ENCODE measurements around the gene PYGB.

The PYGB gene

DNA sequence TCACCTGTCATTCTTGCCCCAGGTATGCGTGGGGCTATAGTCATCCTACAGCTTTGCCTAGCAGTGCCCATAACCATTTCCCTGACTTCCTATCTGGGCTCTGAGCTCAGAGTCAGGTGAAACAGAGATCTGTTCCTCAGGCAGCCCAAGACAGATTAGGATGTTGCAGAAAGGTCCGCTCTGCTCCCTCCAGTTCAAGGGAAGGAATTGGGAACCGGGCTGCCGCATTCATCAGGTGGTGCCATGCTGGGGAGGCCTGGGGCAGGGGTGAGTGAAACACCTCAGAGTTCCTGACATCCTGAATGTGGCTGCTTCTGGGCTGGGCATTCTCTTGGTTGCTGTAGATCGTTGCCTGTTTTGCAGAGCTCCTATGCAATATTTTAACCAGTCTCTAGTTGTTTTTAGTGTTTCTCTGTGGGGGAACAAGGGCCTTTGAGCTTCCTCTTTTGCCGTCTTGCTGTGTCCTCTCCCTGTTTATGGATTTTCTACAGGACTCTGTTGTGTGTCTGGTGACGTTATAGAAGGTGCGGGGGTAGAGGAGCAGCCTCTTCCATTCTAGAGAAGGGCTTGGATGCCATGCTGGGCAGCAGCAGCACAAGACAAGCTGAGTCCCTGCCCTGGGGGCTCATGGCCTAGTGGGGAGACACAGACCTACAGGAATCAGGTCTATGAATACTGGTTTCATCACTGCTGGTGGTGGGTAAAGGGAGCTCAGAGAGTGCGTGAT, 43.2 kb upstream of the PYGB start:
- no peaks in the 10 kb centered on the region for H3K27me3 ChIP-seq (replicated peaks)
- H3K4me3 ChIP-seq (ENCODE audit: low read depth, low read length) = no peak overlapping the region
- H3K27ac ChIP-seq = no peak overlapping the region
- in situ Hi-C loops (cut with HindIII; ENCODE audit: low pct_ligation_motif_present, low sequenced_read_pairs) = no loop called here
- DNase-seq = no peak
- TF ChIP-seq, protein P1, sequence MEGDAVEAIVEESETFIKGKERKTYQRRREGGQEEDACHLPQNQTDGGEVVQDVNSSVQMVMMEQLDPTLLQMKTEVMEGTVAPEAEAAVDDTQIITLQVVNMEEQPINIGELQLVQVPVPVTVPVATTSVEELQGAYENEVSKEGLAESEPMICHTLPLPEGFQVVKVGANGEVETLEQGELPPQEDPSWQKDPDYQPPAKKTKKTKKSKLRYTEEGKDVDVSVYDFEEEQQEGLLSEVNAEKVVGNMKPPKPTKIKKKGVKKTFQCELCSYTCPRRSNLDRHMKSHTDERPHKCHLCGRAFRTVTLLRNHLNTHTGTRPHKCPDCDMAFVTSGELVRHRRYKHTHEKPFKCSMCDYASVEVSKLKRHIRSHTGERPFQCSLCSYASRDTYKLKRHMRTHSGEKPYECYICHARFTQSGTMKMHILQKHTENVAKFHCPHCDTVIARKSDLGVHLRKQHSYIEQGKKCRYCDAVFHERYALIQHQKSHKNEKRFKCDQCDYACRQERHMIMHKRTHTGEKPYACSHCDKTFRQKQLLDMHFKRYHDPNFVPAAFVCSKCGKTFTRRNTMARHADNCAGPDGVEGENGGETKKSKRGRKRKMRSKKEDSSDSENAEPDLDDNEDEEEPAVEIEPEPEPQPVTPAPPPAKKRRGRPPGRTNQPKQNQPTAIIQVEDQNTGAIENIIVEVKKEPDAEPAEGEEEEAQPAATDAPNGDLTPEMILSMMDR (IDR thresholded peaks at IDR 0.05; ENCODE audit: low read depth, low read length, missing control alignments) = no peak
- H3K36me3 ChIP-seq (replicated peaks) = peaks cover 1% of the 10 kb centered on the region

DNA sequence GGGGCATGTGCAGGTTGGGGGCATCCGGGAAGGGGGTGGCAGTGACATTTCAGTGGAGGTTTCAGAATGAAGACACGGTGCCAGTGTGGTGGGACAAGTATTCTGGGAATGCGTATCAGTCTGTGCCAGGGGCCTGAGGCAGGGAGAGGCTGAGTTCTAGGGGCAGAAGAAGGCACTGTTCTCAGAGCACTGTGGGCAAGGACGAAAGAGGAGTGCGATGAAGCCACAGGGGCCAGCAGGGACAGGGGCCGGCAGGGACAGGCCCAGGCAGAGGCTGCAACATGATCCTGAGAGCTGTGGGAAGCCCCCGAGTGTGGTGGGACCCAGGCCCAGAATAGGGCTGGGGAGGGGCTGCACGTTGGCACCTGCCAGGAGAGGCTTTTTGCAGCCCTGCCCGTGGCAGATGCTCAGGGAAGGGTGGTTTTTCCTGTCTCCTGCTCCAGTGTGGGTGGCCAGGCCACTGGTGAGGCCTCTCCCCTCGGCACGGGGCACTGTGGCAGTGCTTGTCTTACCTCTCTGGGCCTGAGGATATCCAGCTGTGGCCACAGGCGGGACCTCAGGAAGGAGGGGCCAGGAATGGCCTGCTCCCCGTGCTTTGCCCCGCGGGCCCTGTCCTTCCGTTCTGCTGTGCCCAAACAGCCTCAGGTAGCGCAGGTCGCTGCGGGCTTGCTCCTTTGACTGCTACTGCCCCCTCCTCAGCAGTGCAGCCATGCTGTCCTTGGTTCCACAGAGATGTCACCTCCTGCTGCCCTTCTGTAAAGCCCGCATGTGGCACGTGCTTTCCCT, 42.4 kb upstream of the PYGB start:
- Histone ChIP-seq H3K36me3 (replicated peaks) (peaks cover 4% of the 10 kb centered on the region), H3K4me3 (ENCODE audit: low read depth, low read length) (no peak overlapping the region), H3K27ac (no peak overlapping the region), H3K27me3 (replicated peaks) (no peaks in the 10 kb centered on the region)
- no peak for DNase-seq
- TF ChIP-seq, protein P1 (IDR thresholded peaks at IDR 0.05; ENCODE audit: low read depth, low read length, missing control alignments) = no peak
- in situ Hi-C loops (cut with HindIII; ENCODE audit: low pct_ligation_motif_present, low sequenced_read_pairs) = no loop called here

DNA sequence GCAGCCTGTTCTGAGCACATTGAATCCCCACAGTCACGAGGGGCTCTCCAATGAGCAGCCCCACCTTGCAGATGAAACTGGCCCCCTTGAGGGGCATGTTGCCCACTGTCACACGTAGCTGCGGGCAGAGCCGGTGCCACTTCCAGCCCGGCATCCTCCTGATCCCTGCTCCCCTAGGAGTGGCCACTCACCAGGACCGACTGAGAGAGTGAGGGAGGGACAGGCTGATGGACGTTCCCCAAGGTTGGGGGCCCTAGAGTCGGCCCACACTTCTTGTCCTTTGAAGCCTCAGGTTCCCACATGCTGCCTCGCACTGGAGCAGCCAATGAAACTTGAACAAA, 41.9 kb upstream of the PYGB start:
- in situ Hi-C loops (cut with HindIII; ENCODE audit: low pct_ligation_motif_present, low sequenced_read_pairs) = no loop called here
- TF ChIP-seq, protein P1 (IDR thresholded peaks at IDR 0.05; ENCODE audit: low read depth, low read length, missing control alignments) = no peak
- no peak for DNase-seq
- peaks cover 4% of the 10 kb centered on the region for H3K36me3 ChIP-seq (replicated peaks)
- H3K27ac ChIP-seq = no peak overlapping the region
- no peaks in the 10 kb centered on the region for H3K27me3 ChIP-seq (replicated peaks)
- H3K4me3 ChIP-seq (ENCODE audit: low read depth, low read length) = no peak overlapping the region

DNA sequence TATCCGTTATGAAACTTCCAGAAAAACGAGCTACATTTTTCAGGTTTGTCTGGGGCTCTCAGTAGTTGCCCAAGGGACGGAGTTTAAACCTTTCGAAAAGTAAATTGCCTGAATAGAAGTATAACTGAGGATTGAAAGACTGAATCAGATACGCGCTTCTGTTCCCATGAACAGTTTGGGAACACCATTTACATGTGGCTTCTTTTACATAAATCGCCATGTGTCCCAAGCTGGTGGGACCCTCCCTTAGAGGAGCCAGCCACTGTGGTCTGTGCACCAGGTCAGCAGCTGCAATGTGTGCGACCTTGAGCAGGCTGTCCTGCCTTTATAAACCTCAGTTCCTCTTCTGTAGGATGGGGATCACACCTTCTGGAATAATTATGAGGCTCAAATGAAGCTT, 41.3 kb upstream of the PYGB start:
- TF ChIP-seq, protein P1 (IDR thresholded peaks at IDR 0.05; ENCODE audit: low read depth, low read length, missing control alignments) = no peak
- Histone ChIP-seq H3K27ac (no peak overlapping the region), H3K36me3 (replicated peaks) (peaks cover 4% of the 10 kb centered on the region), H3K4me3 (ENCODE audit: low read depth, low read length) (no peak overlapping the region), H3K27me3 (replicated peaks) (no peaks in the 10 kb centered on the region)
- in situ Hi-C loops (cut with HindIII; ENCODE audit: low pct_ligation_motif_present, low sequenced_read_pairs) = no loop called here
- no peak for DNase-seq

DNA sequence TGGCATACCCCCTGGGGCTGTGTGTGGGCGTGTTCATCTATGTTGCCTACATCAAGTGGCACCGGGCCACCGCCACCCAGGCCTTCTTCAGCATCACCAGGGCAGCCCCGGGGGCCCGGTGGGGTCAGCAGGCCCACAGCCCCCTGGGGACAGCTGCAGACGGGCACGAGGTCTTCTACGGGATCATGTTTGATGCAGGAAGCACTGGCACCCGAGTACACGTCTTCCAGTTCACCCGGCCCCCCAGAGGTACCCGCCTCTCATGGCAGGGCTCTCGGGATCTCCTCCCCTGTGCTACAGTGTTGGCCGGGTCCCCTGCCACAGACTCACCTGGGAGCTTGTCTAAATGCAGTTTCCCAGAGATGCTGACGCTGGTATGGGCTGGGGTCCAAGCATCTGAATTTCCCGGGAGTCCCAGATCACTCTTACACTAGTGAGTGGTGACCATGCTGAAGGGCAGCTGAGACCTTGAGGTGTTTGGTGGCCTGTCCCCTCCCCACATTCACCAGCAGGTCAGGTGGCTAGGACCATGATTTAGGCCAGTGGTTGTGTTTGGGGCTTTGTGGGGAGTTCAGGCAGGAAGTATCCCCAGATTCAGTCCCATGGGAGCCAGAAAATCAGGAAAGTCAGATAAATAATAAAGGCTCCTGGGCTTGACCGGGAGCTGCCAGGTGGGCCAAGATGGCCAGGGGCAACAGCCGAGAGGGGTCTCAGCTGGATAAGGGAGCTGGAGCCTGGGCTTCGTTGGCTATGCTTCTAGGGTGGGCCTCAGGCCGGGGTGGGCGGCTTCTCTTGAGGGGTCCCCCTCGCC, 40.5 kb upstream of the PYGB start:
- H3K27me3 ChIP-seq (replicated peaks) = no peaks in the 10 kb centered on the region
- TF ChIP-seq, protein P1 (IDR thresholded peaks at IDR 0.05; ENCODE audit: low read depth, low read length, missing control alignments) = no peak
- no peak overlapping the region for H3K27ac ChIP-seq
- DNase-seq = no peak
- peaks cover 12% of the 10 kb centered on the region for H3K36me3 ChIP-seq (replicated peaks)
- H3K4me3 ChIP-seq (ENCODE audit: low read depth, low read length) = no peak overlapping the region
- in situ Hi-C loops (cut with HindIII; ENCODE audit: low pct_ligation_motif_present, low sequenced_read_pairs) = no loop called here

Data from brain microvascular endothelial cell (primary cell).